NB4 (cell line): ENCODE measurements around the gene COL9A3.

Experiments
- CTCF ChIP-seq: IDR thresholded peaks from one replicate; pipeline ENCODE4 v1.5.1; 2012; ENCODE audit warnings: low read depth, low read length
- MYC ChIP-seq: IDR thresholded peaks from 2 replicates; pipeline ENCODE4 v1.6.1; 2011; ENCODE audit warnings: low read depth, low read length
- POLR2A ChIP-seq: IDR thresholded peaks from 2 replicates; pipeline ENCODE4 v1.6.1; 2011; ENCODE audit warnings: mild to moderate bottlenecking; ENCODE audit not compliant: insufficient read length; ENCODE audit errors: extremely low read depth
- TF ChIP-seq, protein P1 (sequence below): IDR thresholded peaks from 2 replicates; pipeline ENCODE4 v1.6.1; 2011; ENCODE audit warnings: low read depth, low read length

- TF ChIP-seq CTCF, result no peak
- TF ChIP-seq POLR2A, result no peak
- TF ChIP-seq MYC, result no peak
- TF ChIP-seq, protein P1, sequence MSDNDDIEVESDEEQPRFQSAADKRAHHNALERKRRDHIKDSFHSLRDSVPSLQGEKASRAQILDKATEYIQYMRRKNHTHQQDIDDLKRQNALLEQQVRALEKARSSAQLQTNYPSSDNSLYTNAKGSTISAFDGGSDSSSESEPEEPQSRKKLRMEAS, result no peak
These were observed 45.9 kb upstream of the COL9A3 start for GRCh38 chr20:62770916-62771315.
